ENCODE data around the gene GEMIN5. TPM values are rescaled to one million over a fixed set of nuclear protein-coding genes. Genes with fewer than 3 reads are reported as not detected.
"Not testable (repeated sequence)": the region's sequence is repeated elsewhere in the genome, so short reads cannot be mapped to it uniquely, and the experiment has no call there.

Gene GEMIN5
- total RNA-seq (2014; rRNA removed; shearing (Covaris generic); ENCODE audit: low replicate concordance) = 13.1 and 15.3 TPM in 2 replicates

- in situ Hi-C loops (cut with HindIII; ENCODE audit: low pct_unique_long_range_greater_than_20kb, low sequenced_read_pairs) = no loop called here
- peak; percentile 85 for DNase-seq (ENCODE audit: low read depth)
These were observed at the start of gene GEMIN5 for GRCh38 chr5:154937718-154938466. GEMIN5 (minus strand) TSS chr5:154938211; CDS start chr5:154938133, 78 bp downstream.

GRCh38 chr5:154986151-154986550 lies 48.1 kb upstream of the GEMIN5 start:
- in situ Hi-C loops (cut with HindIII; ENCODE audit: low pct_unique_long_range_greater_than_20kb, low sequenced_read_pairs) = no loop called here
- no peak for DNase-seq (ENCODE audit: low read depth)

- in situ Hi-C loops (cut with HindIII; ENCODE audit: low pct_unique_long_range_greater_than_20kb, low sequenced_read_pairs) = no loop called here
- DNase-seq (ENCODE audit: low read depth) = no peak
These were observed 47.0 kb upstream of the GEMIN5 start for GRCh38 chr5:154984946-154985516.

- in situ Hi-C loops (cut with HindIII; ENCODE audit: low pct_unique_long_range_greater_than_20kb, low sequenced_read_pairs) = not testable (repeated sequence)
These were observed 40.3 kb upstream of the GEMIN5 start for GRCh38 chr5:154978294-154978693.

GRCh38 chr5:154977409-154977808 lies 39.4 kb upstream of the GEMIN5 start:
- DNase-seq (ENCODE audit: low read depth) = peak; percentile 27
- in situ Hi-C loops (cut with HindIII; ENCODE audit: low pct_unique_long_range_greater_than_20kb, low sequenced_read_pairs) = no loop called here

More at GRCh38 chr5:154978294-154978693, 40.3 kb upstream of the GEMIN5 start:
- not testable (repeated sequence) for DNase-seq (ENCODE audit: low read depth)

- in situ Hi-C loops (cut with HindIII; ENCODE audit: low pct_unique_long_range_greater_than_20kb, low sequenced_read_pairs) = not testable (repeated sequence)
These were observed 38.1 kb upstream of the GEMIN5 start for GRCh38 chr5:154976082-154976481.

GRCh38 chr5:154972476-154973080 lies 34.6 kb upstream of the GEMIN5 start:
- peak; percentile 38 for DNase-seq (ENCODE audit: low read depth)
- in situ Hi-C loops (cut with HindIII; ENCODE audit: low pct_unique_long_range_greater_than_20kb, low sequenced_read_pairs) = no loop called here

More at GRCh38 chr5:154976082-154976481, 38.1 kb upstream of the GEMIN5 start:
- not testable (repeated sequence) for DNase-seq (ENCODE audit: low read depth)

- in situ Hi-C loops (cut with HindIII; ENCODE audit: low pct_unique_long_range_greater_than_20kb, low sequenced_read_pairs) = no loop called here
These were observed 33.5 kb upstream of the GEMIN5 start for GRCh38 chr5:154971501-154971900.

GRCh38 chr5:154970759-154971158 lies 32.7 kb upstream of the GEMIN5 start:
- no peak for DNase-seq (ENCODE audit: low read depth)
- in situ Hi-C loops (cut with HindIII; ENCODE audit: low pct_unique_long_range_greater_than_20kb, low sequenced_read_pairs) = no loop called here

More at GRCh38 chr5:154971501-154971900, 33.5 kb upstream of the GEMIN5 start:
- DNase-seq (ENCODE audit: low read depth) = no peak

GRCh38 chr5:154968953-154969352 lies 30.9 kb upstream of the GEMIN5 start:
- no peak for DNase-seq (ENCODE audit: low read depth)
- in situ Hi-C loops (cut with HindIII; ENCODE audit: low pct_unique_long_range_greater_than_20kb, low sequenced_read_pairs) = no loop called here

GRCh38 chr5:154967421-154968024 lies 29.5 kb upstream of the GEMIN5 start:
- DNase-seq (ENCODE audit: low read depth) = no peak
- in situ Hi-C loops (cut with HindIII; ENCODE audit: low pct_unique_long_range_greater_than_20kb, low sequenced_read_pairs) = no loop called here

- no peak for DNase-seq (ENCODE audit: low read depth)
- in situ Hi-C loops (cut with HindIII; ENCODE audit: low pct_unique_long_range_greater_than_20kb, low sequenced_read_pairs) = no loop called here
These were observed 28.9 kb upstream of the GEMIN5 start for GRCh38 chr5:154966874-154967273.

GRCh38 chr5:154966081-154966841 lies 28.2 kb upstream of the GEMIN5 start:
- no peak for DNase-seq (ENCODE audit: low read depth)
- in situ Hi-C loops (cut with HindIII; ENCODE audit: low pct_unique_long_range_greater_than_20kb, low sequenced_read_pairs) = no loop called here

- DNase-seq (ENCODE audit: low read depth) = peak; percentile 51
- in situ Hi-C loops (cut with HindIII; ENCODE audit: low pct_unique_long_range_greater_than_20kb, low sequenced_read_pairs) = no loop called here
These were observed 24.5 kb upstream of the GEMIN5 start for GRCh38 chr5:154962494-154962893.

- in situ Hi-C loops (cut with HindIII; ENCODE audit: low pct_unique_long_range_greater_than_20kb, low sequenced_read_pairs) = no loop called here
- no peak for DNase-seq (ENCODE audit: low read depth)
These were observed 18.7 kb upstream of the GEMIN5 start for GRCh38 chr5:154956712-154957111.

GRCh38 chr5:154949781-154950180 lies 11.8 kb upstream of the GEMIN5 start:
- in situ Hi-C loops (cut with HindIII; ENCODE audit: low pct_unique_long_range_greater_than_20kb, low sequenced_read_pairs) = no loop called here
- no peak for DNase-seq (ENCODE audit: low read depth)

GRCh38 chr5:154948313-154948712 lies 10.3 kb upstream of the GEMIN5 start:
- no peak for DNase-seq (ENCODE audit: low read depth)
- in situ Hi-C loops (cut with HindIII; ENCODE audit: low pct_unique_long_range_greater_than_20kb, low sequenced_read_pairs) = no loop called here

GRCh38 chr5:154947778-154948177 lies 9.8 kb upstream of the GEMIN5 start:
- DNase-seq (ENCODE audit: low read depth) = no peak
- in situ Hi-C loops (cut with HindIII; ENCODE audit: low pct_unique_long_range_greater_than_20kb, low sequenced_read_pairs) = no loop called here
